ENCODE measurements around the gene DKKL1.

The DKKL1 gene

DNA sequence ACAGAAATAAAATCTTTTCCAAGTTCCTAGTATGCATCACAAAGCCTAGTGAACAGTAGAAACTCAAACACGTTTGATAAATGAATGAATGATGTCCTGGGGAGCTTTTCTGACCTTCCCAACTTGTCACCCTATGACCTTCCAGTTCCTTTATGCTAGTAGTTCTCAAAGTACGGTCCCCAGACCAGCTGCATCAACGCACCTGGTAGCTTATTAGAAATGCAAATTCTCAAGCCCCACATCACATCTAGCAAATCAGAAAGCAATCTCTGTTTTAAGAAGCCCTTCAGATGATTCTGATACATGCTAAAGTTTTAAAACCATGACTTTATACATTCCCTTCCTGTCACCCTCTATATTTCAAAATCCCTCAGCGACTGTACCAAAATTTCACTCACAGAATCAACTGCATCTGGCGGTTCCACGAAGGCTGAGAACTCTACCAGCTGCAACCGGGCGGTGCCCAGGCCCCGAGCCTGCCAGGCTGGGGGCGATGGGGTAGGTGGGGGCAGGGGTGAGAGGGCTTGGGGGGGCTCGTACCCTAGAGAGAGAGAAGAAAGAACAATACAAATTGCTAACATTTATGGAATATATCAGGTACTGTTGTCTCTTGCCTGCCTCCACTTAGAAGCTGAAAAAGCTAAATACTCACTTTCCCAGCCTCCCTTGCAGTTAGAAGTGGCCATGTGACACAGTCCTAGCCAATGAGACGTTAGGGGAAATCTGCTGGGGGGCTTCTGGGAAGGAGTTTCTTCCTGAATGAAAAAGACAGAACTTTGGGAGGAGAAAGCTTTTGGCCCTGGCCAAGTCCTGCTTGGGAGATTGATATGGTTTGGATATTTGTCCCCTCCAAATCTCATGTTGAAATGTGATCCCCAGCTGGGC is 15.1 kb upstream of the DKKL1 start:
- peaks cover 15% of the 10 kb centered on the region for H3K4me1 ChIP-seq (ENCODE audit: insufficient read depth, low read length, severe bottlenecking)
- no peaks in the 10 kb centered on the region; the same call in 1 of the 2 replicates for H3K36me3 ChIP-seq (ENCODE audit: insufficient read depth, low read length)
- H2AFZ ChIP-seq (ENCODE audit: low read length), result no peak overlapping the region; the same call in 1 of the 2 replicates
- no peaks in the 10 kb centered on the region for H3F3A ChIP-seq (ENCODE audit: insufficient read depth, low read length)
- H3K27ac ChIP-seq (ENCODE audit: low read depth, low read length, poor library complexity, severe bottlenecking), result peak overlapping the region; percentile 50
- TF ChIP-seq CTCF (IDR thresholded peaks at IDR 0.05; ENCODE audit: low read length), result no peak
- no peak for TF ChIP-seq EZH2 (IDR thresholded peaks at IDR 0.05; ENCODE audit: borderline replicate concordance, low read length)
- no peaks in the 10 kb centered on the region for H3K79me2 ChIP-seq (ENCODE audit: insufficient read depth, low read length)
- H3K9me2 ChIP-seq (ENCODE audit: low read depth, low read length), result no peaks in the 10 kb centered on the region
- no peak overlapping the region for H3K9ac ChIP-seq (ENCODE audit: low read length)
- no peaks in the 10 kb centered on the region for H4K20me1 ChIP-seq (ENCODE audit: insufficient read depth, low read length)
- H3K9me3 ChIP-seq (ENCODE audit: low read length), result no peaks in the 10 kb centered on the region
- H3K27me3 ChIP-seq (ENCODE audit: insufficient read depth, low read length), result no peaks in the 10 kb centered on the region
- peak overlapping the region; percentile 24; the same call in 1 of the 2 replicates for H3K4me2 ChIP-seq (ENCODE audit: low read length)
- no peak overlapping the region for H3K4me3 ChIP-seq (ENCODE audit: low read depth, low read length, poor library complexity, severe bottlenecking)

DNA sequence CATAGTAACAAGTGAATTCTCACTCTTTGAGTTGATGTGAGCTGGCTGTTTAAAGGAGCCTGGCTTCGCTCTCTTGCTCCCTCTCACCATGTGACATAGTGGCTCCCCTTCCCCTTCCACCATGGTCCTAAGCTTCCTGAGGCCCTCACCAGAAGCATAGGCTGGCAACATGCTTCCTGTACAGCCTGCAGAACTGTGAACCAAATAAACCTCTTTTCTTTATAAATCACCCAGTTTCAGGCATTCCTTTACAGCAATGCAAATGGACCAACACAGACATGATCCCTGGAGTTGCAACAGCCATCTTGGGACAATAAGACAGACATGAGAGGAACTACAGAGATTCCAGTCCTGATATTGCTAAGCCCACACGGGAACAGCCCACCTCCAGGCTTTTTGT is 14.1 kb upstream of the DKKL1 start:
- no peaks in the 10 kb centered on the region; the same call in 1 of the 2 replicates for H3K36me3 ChIP-seq (ENCODE audit: insufficient read depth, low read length)
- H3K9me2 ChIP-seq (ENCODE audit: low read depth, low read length), result no peaks in the 10 kb centered on the region
- H4K20me1 ChIP-seq (ENCODE audit: insufficient read depth, low read length), result no peaks in the 10 kb centered on the region
- no peak overlapping the region for H2AFZ ChIP-seq (ENCODE audit: low read length)
- TF ChIP-seq CTCF (IDR thresholded peaks at IDR 0.05; ENCODE audit: low read length) (no peak), EZH2 (IDR thresholded peaks at IDR 0.05; ENCODE audit: borderline replicate concordance, low read length) (no peak)
- H3K79me2 ChIP-seq (ENCODE audit: insufficient read depth, low read length), result no peaks in the 10 kb centered on the region
- no peak overlapping the region for H3K4me3 ChIP-seq (ENCODE audit: low read depth, low read length, poor library complexity, severe bottlenecking)
- H3K27ac ChIP-seq (ENCODE audit: low read depth, low read length, poor library complexity, severe bottlenecking), result no peak overlapping the region
- no peaks in the 10 kb centered on the region for H3K9me3 ChIP-seq (ENCODE audit: low read length)
- H3K4me2 ChIP-seq (ENCODE audit: low read length), result no peak overlapping the region
- H3K9ac ChIP-seq (ENCODE audit: low read length), result no peak overlapping the region
- H3F3A ChIP-seq (ENCODE audit: insufficient read depth, low read length), result no peaks in the 10 kb centered on the region
- peaks cover 16% of the 10 kb centered on the region for H3K4me1 ChIP-seq (ENCODE audit: insufficient read depth, low read length, severe bottlenecking)
- H3K27me3 ChIP-seq (ENCODE audit: insufficient read depth, low read length), result no peaks in the 10 kb centered on the region

GRCh38 chr19:49355909-49356353 is 7.7 kb upstream of the DKKL1 start:
- no peaks in the 10 kb centered on the region for H3K9me3 ChIP-seq (ENCODE audit: low read length)
- no peaks in the 10 kb centered on the region for H3K79me2 ChIP-seq (ENCODE audit: insufficient read depth, low read length)
- no peak overlapping the region for H3K9ac ChIP-seq (ENCODE audit: low read length)
- H3K4me3 ChIP-seq (ENCODE audit: low read depth, low read length, poor library complexity, severe bottlenecking), result no peak overlapping the region
- H3F3A ChIP-seq (ENCODE audit: insufficient read depth, low read length), result no peaks in the 10 kb centered on the region
- H3K4me1 ChIP-seq (ENCODE audit: insufficient read depth, low read length, severe bottlenecking), result peaks cover 27% of the 10 kb centered on the region
- TF ChIP-seq EZH2 (IDR thresholded peaks at IDR 0.05; ENCODE audit: borderline replicate concordance, low read length) (no peak), CTCF (IDR thresholded peaks at IDR 0.05; ENCODE audit: low read length) (no peak)
- H3K4me2 ChIP-seq (ENCODE audit: low read length), result no peak overlapping the region
- H3K36me3 ChIP-seq (ENCODE audit: insufficient read depth, low read length), result no peaks in the 10 kb centered on the region
- no peaks in the 10 kb centered on the region for H4K20me1 ChIP-seq (ENCODE audit: insufficient read depth, low read length)
- H3K27ac ChIP-seq (ENCODE audit: low read depth, low read length, poor library complexity, severe bottlenecking), result no peak overlapping the region
- peaks cover 8% of the 10 kb centered on the region; the same call in 1 of the 2 replicates for H3K27me3 ChIP-seq (ENCODE audit: insufficient read depth, low read length)
- H3K9me2 ChIP-seq (ENCODE audit: low read depth, low read length), result no peaks in the 10 kb centered on the region
- H2AFZ ChIP-seq (ENCODE audit: low read length), result no peak overlapping the region
